ENCODE results near the gene SPIN4.
"Not testable (repeated sequence)": the region's sequence is repeated elsewhere in the genome, so short reads cannot be mapped to it uniquely, and the experiment has no call there.

Gene SPIN4

DNA sequence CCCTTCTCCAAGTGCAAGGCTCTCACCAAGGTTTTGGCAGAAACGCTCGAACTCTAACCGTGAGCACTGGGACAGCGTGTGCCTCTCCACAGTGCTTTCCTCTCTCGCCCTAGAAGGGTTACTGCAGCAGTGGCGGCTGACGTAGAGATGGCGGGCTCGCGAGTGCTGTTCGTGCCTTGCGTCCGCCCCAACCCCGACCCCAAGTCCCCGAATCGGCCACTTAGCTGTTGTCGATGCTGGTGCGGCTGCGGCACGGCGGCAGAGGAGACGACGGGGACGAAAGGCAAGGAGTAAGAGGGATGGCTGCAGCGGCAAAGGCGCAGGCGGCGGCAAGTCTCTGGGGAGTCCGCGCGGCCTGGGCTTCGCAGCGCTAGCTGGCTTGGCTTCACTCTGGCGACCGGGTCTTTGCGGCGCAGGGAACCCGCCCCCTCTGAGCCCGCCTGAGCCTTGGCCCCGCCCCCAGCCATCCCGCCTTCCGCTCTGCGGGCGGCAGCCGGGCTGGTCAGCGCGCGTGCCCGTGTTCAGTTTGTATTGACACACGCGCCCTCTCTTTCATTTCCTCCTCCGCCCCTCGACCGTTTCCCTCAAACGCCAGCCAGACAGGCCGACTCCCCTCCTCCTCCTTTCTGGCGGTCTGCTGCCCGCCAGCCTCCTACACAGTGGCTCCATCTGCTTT, at the start of gene SPIN4:
TSS of gene SPIN4 (minus strand) at position 392 of the 676 bp plus-strand sequence. CDS start 513 bp downstream, outside the sequence.
- peak; percentile 78 for DNase-seq

DNA sequence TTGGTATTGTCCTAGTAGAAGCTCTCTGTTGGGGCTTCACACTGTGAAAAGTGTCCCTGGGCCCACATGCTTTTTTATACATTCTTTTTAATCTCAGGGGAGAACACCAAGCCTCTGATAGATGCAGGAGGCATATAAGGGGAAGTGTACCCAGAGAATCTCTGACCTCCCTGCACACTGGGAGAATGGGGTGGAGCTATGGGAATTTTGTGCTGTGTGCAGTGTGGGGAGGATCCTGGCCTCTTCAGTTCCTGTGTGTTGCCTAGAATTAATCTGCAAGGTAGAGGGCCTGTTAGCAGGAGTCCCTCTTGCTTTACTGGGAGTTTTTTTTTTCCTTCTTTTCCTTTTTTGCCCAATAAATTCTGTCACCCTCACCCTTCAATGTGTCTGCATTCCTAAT, 49.2 kb upstream of the SPIN4 start:
- no peak for DNase-seq

- no peak for DNase-seq
Observed at GRCh38 chrX:63394872-63395271, 43.7 kb upstream of the SPIN4 start.

DNA sequence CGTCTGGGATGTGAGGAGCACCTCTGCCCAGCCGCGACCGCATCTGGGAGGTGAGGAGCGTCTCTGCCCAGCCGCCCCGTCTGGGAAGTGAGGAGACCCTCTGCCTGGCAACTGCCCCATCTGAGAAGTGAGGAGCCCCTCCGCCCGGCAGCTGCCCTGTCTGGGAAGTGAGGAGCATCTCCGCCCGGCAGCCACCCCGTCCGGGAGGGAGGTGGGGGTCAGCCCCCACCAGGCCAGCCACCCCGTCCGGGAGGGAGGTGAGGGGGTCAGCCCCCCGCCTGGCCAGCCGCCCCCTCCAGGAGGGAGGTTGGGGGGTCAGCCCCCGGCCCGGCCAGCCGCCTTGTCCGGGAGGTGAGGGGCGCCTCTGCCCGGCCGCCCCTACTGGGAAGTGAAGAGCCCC, 42.0 kb upstream of the SPIN4 start:
- not testable (repeated sequence) for DNase-seq

DNA sequence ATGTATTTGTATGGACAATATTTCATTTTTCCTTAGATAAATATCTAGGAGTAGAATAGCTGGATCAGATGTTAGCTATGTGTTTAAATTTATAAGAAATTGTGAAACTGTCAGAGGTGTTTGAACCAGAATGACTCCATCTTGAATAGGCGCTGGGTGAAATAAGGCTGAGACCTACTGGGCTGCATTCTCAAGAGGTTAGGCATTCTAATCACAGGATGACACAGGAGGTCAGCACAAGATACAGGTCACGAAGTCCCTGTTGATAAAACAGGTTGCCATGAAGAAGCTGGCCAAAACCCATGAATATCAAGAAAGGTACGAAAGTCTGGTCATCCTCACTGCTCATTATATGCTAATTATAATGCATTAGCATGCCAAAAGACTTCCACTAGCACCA, 36.3 kb upstream of the SPIN4 start:
- no peak for DNase-seq

DNA sequence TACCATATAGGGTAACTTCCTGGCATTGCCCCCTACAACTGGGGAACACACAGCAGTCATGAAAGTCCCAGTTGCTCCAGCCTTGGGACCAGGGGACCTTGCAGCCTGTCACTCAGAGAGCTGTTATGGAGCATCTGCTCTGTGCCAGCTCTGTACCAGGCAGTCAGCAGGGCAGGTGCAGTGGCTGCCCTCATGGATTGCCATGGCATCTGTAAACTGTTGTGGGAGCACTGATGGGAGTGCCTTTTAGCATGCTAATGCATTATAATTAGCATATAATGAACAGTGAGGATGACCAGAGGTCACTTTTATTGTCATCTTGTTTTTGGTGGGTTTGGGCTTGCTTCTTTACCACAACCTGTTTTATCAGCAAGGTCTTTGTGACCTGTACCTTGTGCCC, 33.1 kb upstream of the SPIN4 start:
- DNase-seq, result not testable (repeated sequence)

- not testable (repeated sequence) for DNase-seq
Observed at GRCh38 chrX:63373012-63373411, 21.9 kb upstream of the SPIN4 start.

DNA sequence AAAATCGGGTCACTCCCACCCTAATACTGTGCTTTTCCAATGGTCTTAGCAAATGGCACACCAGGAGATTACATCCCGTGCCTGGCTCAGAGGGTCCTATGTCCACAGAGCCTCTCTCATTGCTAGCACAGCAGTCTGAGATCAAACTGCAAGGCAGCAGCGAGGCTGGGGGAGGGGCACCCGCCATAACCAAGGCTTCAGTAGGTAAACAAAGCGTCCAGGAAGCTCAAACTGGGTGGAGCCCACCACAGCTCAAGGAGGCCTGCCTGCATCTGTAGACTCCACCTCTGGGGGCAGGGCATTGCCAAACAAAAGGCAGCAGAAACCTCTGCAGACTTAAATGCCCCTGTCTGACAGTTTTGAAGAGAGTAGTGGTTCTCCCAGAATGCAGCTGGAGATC, 16.6 kb upstream of the SPIN4 start:
- DNase-seq, result not testable (repeated sequence)

GRCh38 chrX:63363788-63364187, 12.7 kb upstream of the SPIN4 start:
- DNase-seq, result no peak

- DNase-seq, result no peak
Observed at GRCh38 chrX:63361494-63361893, 10.4 kb upstream of the SPIN4 start.

GRCh38 chrX:63354484-63354883, 3.4 kb upstream of the SPIN4 start:
- no peak for DNase-seq

- peak; percentile 4 for DNase-seq
Observed at GRCh38 chrX:63350465-63350877, 661 bp downstream of the SPIN4 start.

DNA sequence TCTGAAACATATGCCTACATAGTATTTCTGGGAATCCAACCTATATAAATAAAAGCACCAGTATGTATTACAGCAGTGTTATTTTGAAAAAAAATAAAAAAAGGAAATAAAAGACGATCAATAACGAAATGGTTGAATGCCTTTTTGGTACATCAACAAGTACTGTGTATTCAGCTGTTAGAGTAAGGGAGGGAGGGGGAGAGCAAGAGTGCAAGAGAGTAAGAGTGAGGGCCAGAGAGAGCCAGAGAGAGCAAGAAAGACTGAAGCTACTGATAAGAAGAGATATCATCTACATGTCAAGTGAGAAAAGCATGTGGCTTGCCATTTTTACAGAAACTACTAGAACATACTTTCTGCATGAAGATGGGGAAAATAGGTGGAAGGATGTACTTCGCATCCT, 1.8 kb downstream of the SPIN4 start:
- DNase-seq, result no peak

- no peak for DNase-seq
Observed at GRCh38 chrX:63330681-63331080, 20.5 kb downstream of the SPIN4 start.

- no peak for DNase-seq
Observed at GRCh38 chrX:63327788-63328187, 23.3 kb downstream of the SPIN4 start.

GRCh38 chrX:63299596-63299995, 51.5 kb downstream of the SPIN4 start:
- DNase-seq, result no peak

Measured in NK-92 treated with Interleukin-12 subunit alpha and Interleukin-12 subunit beta, amount 100 ng/mL, for 24 hours (cell line).